Sigmoid colon (tissue), 4 donors: ENCODE results near the gene ARHGAP45.

Source experiments
- CTCF ChIP-seq, 4 experiments: fragments of 450-650 bp in 3 of 4; fragments of 200-600 bp in 1 of 4; IDR thresholded peaks; one replicate each; pipeline ENCODE4 v1.5.1; 2016 to 2019; ENCODE audit warnings: antibody characterized with exemption in 4 of 4, mild to moderate bottlenecking in 3 of 4, moderate library complexity in 2 of 4
- EP300 ChIP-seq, 4 donors: sonication (generic); formaldehyde crosslinking; IDR thresholded peaks; one replicate each; pipeline ENCODE4 v1.6.1; 2017; ENCODE audit warnings: antibody characterized with exemption in 4 of 4
- POLR2A ChIP-seq, 2 donors: fragments of 450-650 bp; IDR thresholded peaks; one replicate each; pipeline ENCODE4 v1.6.1; 2016; ENCODE audit warnings: antibody characterized with exemption in 2 of 2, mild to moderate bottlenecking in 2 of 2, moderate library complexity in 2 of 2
- POLR2AphosphoS5 ChIP-seq, 4 donors: sonication (generic); formaldehyde crosslinking; IDR thresholded peaks; one replicate each; pipeline ENCODE4 v1.6.1; 2017; ENCODE audit warnings: antibody characterized with exemption in 4 of 4

- TF ChIP-seq CTCF (IDR thresholded peaks at IDR 0.05) (no peak), POLR2AphosphoS5 (IDR thresholded peaks at IDR 0.05) (no peak), EP300 (IDR thresholded peaks at IDR 0.05) (no peak), POLR2A (IDR thresholded peaks at IDR 0.05) (no peak)
These were observed 19.9 kb upstream of the ARHGAP45 start for GRCh38 chr19:1046836-1047695.
